Testis (tissue), 3 donors: ENCODE results near the gene CLDN34. TPM values are rescaled to one million over a fixed set of nuclear protein-coding genes. Genes with fewer than 3 reads are reported as not detected.

Experiments used
- DNase-seq: peaks from one replicate; pipeline ENCODE4 v3.0.0-alpha.2; 2019
- H3K27ac ChIP-seq, 2 donors: fragments of 200-600 bp; sonication (generic); one replicate each; pipeline ENCODE4 v1.5.1; 2019
- H3K27me3 ChIP-seq: fragments of 200-600 bp; sonication (generic); one replicate; pipeline ENCODE4 v1.5.1; 2019
- H3K36me3 ChIP-seq: fragments of 200-600 bp; sonication (generic); one replicate; pipeline ENCODE4 v1.5.1; 2017; ENCODE audit warnings: low read depth; ENCODE audit errors: missing control alignments
- H3K4me1 ChIP-seq: fragments of 200-600 bp; sonication (generic); one replicate; pipeline ENCODE4 v1.5.1; 2019
- H3K4me3 ChIP-seq, 2 donors: fragments of 200-600 bp; sonication (generic); one replicate each; pipeline ENCODE4 v1.5.1; 2017 to 2019
- H3K9me3 ChIP-seq: fragments of 200-600 bp; sonication (generic); one replicate; pipeline ENCODE4 v1.5.1; 2017
- POLR2A ChIP-seq: fragments of 450-650 bp; IDR thresholded peaks from one replicate; pipeline ENCODE4 v1.6.1; 2017; ENCODE audit warnings: antibody characterized with exemption, mild to moderate bottlenecking, moderate library complexity
- WGBS, 2 donors: methylation state at CpG; one replicate each; pipeline ENCODE4 v1.1.5; 2018; 5-methylcytosine and 5-hydroxymethylcytosine counted together
- intact Hi-C: fragments of 100-400 bp; cut with DNase I; formaldehyde crosslinking; loops from one replicate; pipeline ENCODE4 v1.15.1; 2023; ENCODE audit warnings: low total_unique reads
- polyA plus RNA-seq: library from polyadenylated mRNA; stranded (reverse); fragments of 350-450 nt; fragmentation: Illumina TruSeq; extraction: RNeasy Lipid Tissue Mini Kit (QIAGEN cat#74804); gene quantifications from one replicate; pipeline ENCODE4 v1.2.3, GENCODE V29; 2014; ENCODE audit warnings: low read depth, low replicate concordance; ENCODE audit not compliant: insufficient read depth
- total RNA-seq, 2 donors: library from RNA; depleted of rRNA; stranded (reverse); fragments of >200 nt; gene quantifications; one replicate each; pipeline ENCODE4 v1.2.3, GENCODE V29; 2016
- TF ChIP-seq, protein P1 (sequence below), 3 experiments: fragments of 450-650 bp in 2 of 3; fragments of 200-600 bp in 1 of 3; sonication (generic) in 1 of 3; IDR thresholded peaks; one replicate each; pipeline ENCODE4 v1.5.1; 2016 to 2019; ENCODE audit warnings: antibody characterized with exemption in 3 of 3, mild to moderate bottlenecking in 2 of 3, moderate library complexity in 1 of 3

Gene CLDN34
- total and polyA plus RNA-seq, 3 donors from 2014 or later, result 1.2 to 4.3 (median 3.0) TPM

DNA sequence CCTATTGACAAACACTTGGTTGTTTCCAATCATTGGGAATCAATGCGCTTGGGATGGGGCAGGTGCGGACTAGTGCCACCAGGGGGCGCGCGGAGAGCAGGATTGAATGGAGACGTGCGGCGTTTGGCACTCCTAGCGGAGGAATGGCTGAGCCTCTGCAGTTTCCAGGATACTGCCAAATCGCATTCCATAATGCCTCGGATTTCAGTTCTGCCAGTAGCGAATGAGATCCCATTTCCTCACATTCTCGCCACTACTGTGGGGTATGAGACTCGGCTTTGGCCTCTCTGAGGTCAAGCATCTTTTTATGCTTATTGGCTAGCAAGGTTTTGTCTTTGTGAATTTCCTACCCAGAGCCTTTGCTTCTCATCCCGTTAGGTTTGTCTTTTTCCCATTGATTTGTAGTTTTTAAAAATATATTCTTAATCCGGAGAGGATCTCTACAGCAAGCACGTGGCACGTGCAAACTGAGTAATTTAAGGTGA lies 28.7 kb downstream of the CLDN34 start:
- H3K9me3 ChIP-seq, result no peaks in the 10 kb centered on the region

DNA sequence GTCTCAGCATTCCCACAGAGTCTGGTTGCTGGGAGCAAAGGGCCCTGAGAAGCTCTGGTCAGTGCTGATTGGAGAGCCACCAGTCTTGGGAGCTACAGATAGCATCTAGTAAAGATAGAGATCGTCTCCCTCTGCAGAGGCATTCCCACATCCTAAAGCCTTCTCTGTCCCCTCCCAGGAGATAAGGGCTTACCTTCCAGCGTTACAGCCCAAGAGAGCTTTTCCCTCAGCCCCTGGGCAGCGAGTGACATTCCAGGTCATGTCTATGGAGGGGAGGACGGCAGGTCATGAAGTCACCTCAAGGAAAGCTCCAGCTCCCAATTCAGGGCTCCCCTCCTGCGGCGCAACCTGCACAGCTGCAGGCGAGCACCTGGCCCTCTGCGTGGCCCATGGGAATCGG lies 29.9 kb downstream of the CLDN34 start:
- no peak overlapping the region for H3K4me3 ChIP-seq
- no peak for TF ChIP-seq POLR2A
- TF ChIP-seq, protein P1, sequence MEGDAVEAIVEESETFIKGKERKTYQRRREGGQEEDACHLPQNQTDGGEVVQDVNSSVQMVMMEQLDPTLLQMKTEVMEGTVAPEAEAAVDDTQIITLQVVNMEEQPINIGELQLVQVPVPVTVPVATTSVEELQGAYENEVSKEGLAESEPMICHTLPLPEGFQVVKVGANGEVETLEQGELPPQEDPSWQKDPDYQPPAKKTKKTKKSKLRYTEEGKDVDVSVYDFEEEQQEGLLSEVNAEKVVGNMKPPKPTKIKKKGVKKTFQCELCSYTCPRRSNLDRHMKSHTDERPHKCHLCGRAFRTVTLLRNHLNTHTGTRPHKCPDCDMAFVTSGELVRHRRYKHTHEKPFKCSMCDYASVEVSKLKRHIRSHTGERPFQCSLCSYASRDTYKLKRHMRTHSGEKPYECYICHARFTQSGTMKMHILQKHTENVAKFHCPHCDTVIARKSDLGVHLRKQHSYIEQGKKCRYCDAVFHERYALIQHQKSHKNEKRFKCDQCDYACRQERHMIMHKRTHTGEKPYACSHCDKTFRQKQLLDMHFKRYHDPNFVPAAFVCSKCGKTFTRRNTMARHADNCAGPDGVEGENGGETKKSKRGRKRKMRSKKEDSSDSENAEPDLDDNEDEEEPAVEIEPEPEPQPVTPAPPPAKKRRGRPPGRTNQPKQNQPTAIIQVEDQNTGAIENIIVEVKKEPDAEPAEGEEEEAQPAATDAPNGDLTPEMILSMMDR (IDR thresholded peaks at IDR 0.05), result no peak
- no peaks in the 10 kb centered on the region for H3K9me3 ChIP-seq
- H3K27ac ChIP-seq, result no peak overlapping the region
- intact Hi-C loops, result loop anchor here (5.0 kb wide), 1 partner anchor 120 kb away; no protein-coding TSS in a partner anchor
- H3K36me3 ChIP-seq, result no peaks in the 10 kb centered on the region
- no peaks in the 10 kb centered on the region for H3K27me3 ChIP-seq
- H3K4me1 ChIP-seq, result no peaks in the 10 kb centered on the region
- 94% methylated on average over 4 of the region's 9 CpGs; no CpG with 5 or more reads in 1 of the 2 donors for WGBS, 2 donors
- DNase-seq, result no peak

More for the DNA sequence above, 28.7 kb downstream of the CLDN34 start:
- intact Hi-C loops, result loop anchor here (5.0 kb wide), 1 partner anchor 121 kb away; no protein-coding TSS in a partner anchor
- H3K4me1 ChIP-seq, result no peaks in the 10 kb centered on the region
- TF ChIP-seq, protein P1 (IDR thresholded peaks at IDR 0.05), result peak; percentile 84 to 98 (median 95)
- TF ChIP-seq POLR2A, result no peak
- no peak overlapping the region for H3K4me3 ChIP-seq
- H3K36me3 ChIP-seq, result no peaks in the 10 kb centered on the region
- peak; percentile 89 for DNase-seq
- H3K27ac ChIP-seq, result no peak overlapping the region
- no peaks in the 10 kb centered on the region for H3K27me3 ChIP-seq
- WGBS, 2 donors, result 19% methylated on average over 15 to 18 of the region's 18 CpGs

DNA sequence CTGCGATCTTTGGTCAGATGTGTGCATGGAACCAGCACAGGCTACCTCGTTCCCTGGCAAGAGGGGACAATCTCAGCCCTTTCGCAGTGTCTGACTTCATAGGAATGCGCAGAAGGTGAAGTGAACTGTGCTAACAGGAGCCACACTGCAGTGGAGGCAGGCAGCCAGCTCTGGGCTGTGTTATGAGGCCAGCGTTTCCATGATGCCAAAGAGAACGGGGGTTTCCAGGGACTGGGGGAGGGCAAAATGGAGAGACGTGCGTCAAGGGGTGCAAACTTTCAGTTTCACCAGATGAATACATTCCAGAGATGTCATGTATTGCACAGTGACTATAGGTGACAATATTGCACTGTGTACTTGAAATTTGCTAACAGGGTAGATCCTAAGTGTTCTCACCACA lies 30.4 kb downstream of the CLDN34 start:
- WGBS, 2 donors, result 81 to 96% methylated on average over 3 to 8 of the region's 8 CpGs
- no peak overlapping the region for H3K4me3 ChIP-seq
- no peaks in the 10 kb centered on the region for H3K27me3 ChIP-seq
- intact Hi-C loops, result loop anchor here (5.0 kb wide), 1 partner anchor 120 kb away; no protein-coding TSS in a partner anchor
- no peak for DNase-seq
- H3K9me3 ChIP-seq, result no peaks in the 10 kb centered on the region
- TF ChIP-seq, protein P1 (IDR thresholded peaks at IDR 0.05), result no peak
- no peak for TF ChIP-seq POLR2A
- no peaks in the 10 kb centered on the region for H3K4me1 ChIP-seq
- no peak overlapping the region for H3K27ac ChIP-seq
- no peaks in the 10 kb centered on the region for H3K36me3 ChIP-seq

DNA sequence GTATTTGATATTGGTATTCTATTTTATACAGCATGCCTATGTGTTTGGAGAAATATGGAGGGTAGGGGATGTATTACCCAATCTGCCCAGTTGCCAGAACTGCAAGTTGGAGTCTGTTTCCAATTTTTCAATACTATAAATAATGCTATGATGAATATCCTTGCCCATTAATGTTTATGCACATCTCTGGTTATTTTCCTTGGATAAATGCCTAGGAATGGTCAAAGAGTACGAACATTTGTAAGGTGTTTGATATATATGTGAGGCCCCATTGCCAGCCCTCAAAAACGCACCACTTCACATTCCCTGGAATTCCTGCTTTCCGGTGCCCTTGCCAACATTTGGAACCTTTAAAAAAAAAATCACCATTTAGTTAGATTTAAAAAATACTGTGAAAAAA lies 34.3 kb downstream of the CLDN34 start:
- DNase-seq, result no peak
- H3K4me3 ChIP-seq, result no peak overlapping the region
- no peaks in the 10 kb centered on the region for H3K27me3 ChIP-seq
- 82 to 92% methylated on average over 3 of the region's 3 CpGs for WGBS, 2 donors
- TF ChIP-seq, protein P1 (IDR thresholded peaks at IDR 0.05), result no peak
- TF ChIP-seq POLR2A, result no peak
- no peak overlapping the region for H3K27ac ChIP-seq
- H3K4me1 ChIP-seq, result no peaks in the 10 kb centered on the region
- intact Hi-C loops, result no loop called here
- no peaks in the 10 kb centered on the region for H3K36me3 ChIP-seq
- no peaks in the 10 kb centered on the region for H3K9me3 ChIP-seq
